ENCODE measurements around the gene COL26A1.
"Not testable (repeated sequence)": the region's sequence is repeated elsewhere in the genome, so short reads cannot be mapped to it uniquely, and the experiment has no call there.

The COL26A1 gene

GRCh38 chr7:101362334-101363195 lies at the start of gene COL26A1:
TSS of gene COL26A1 (plus strand) at chr7:101362875. CDS start at chr7:101363033, 158 bp downstream.
- DNase-seq (ENCODE audit: low read depth in 2 of 2) = no peak

- DNase-seq (ENCODE audit: low read depth in 2 of 2) = peak; percentile 36 to 42
These were observed 47.3 kb upstream of the COL26A1 start for GRCh38 chr7:101315336-101315735.

- no peak for DNase-seq (ENCODE audit: low read depth in 2 of 2)
These were observed 43.3 kb upstream of the COL26A1 start for GRCh38 chr7:101319401-101319800.

GRCh38 chr7:101321491-101322401 lies 40.9 kb upstream of the COL26A1 start, which contains the start of gene IFT22:
TSS of gene IFT22 (minus strand) at chr7:101321812. CDS start at chr7:101321709, 103 bp downstream.
- DNase-seq (ENCODE audit: low read depth in 2 of 2) = peak; percentile 78 to 79

GRCh38 chr7:101328159-101328558 lies 34.5 kb upstream of the COL26A1 start:
- no peak for DNase-seq (ENCODE audit: low read depth in 2 of 2)

GRCh38 chr7:101330011-101330484 lies 32.6 kb upstream of the COL26A1 start:
- DNase-seq (ENCODE audit: low read depth in 2 of 2) = no peak

- DNase-seq (ENCODE audit: low read depth in 2 of 2) = no peak
These were observed 30.6 kb upstream of the COL26A1 start for GRCh38 chr7:101332026-101332425.

- DNase-seq (ENCODE audit: low read depth in 2 of 2) = no peak
These were observed 28.8 kb upstream of the COL26A1 start for GRCh38 chr7:101333912-101334311.

- no peak for DNase-seq (ENCODE audit: low read depth in 2 of 2)
These were observed 22.3 kb upstream of the COL26A1 start for GRCh38 chr7:101340379-101340778.

- no peak for DNase-seq (ENCODE audit: low read depth in 2 of 2)
These were observed 19.8 kb upstream of the COL26A1 start for GRCh38 chr7:101342892-101343291.

- DNase-seq (ENCODE audit: low read depth in 2 of 2) = no peak
These were observed 15.2 kb upstream of the COL26A1 start for GRCh38 chr7:101347477-101347876.

GRCh38 chr7:101348456-101349067 lies 14.1 kb upstream of the COL26A1 start:
- not testable (repeated sequence) for DNase-seq (ENCODE audit: low read depth in 2 of 2)

- not testable (repeated sequence) for DNase-seq (ENCODE audit: low read depth in 2 of 2)
These were observed 13.4 kb upstream of the COL26A1 start for GRCh38 chr7:101349300-101349699.

- no peak for DNase-seq (ENCODE audit: low read depth in 2 of 2)
These were observed 9.8 kb upstream of the COL26A1 start for GRCh38 chr7:101352920-101353308.

GRCh38 chr7:101357433-101357832 lies 5.2 kb upstream of the COL26A1 start:
- DNase-seq (ENCODE audit: low read depth in 2 of 2) = no peak

GRCh38 chr7:101363196-101363733 lies 590 bp downstream of the COL26A1 start:
- DNase-seq (ENCODE audit: low read depth in 2 of 2) = no peak

- DNase-seq (ENCODE audit: low read depth in 2 of 2) = peak; percentile 53 to 57
These were observed 1.2 kb downstream of the COL26A1 start for GRCh38 chr7:101363734-101364374.

- no peak for DNase-seq (ENCODE audit: low read depth in 2 of 2)
These were observed 3.3 kb downstream of the COL26A1 start for GRCh38 chr7:101365956-101366355.

- no peak for DNase-seq (ENCODE audit: low read depth in 2 of 2)
These were observed 5.0 kb downstream of the COL26A1 start for GRCh38 chr7:101367676-101368075.

GRCh38 chr7:101368422-101369165 lies 5.9 kb downstream of the COL26A1 start:
- DNase-seq (ENCODE audit: low read depth in 2 of 2) = no peak

Data from activated CD4-positive, alpha-beta T cell treated with anti-CD3 and anti-CD28 coated beads for 24 hours (primary cell).